Breast epithelium (tissue), 4 donors: ENCODE results near the gene ZSWIM4. TPM values are rescaled to one million over a fixed set of nuclear protein-coding genes. Genes with fewer than 3 reads are reported as not detected.
A peak's percentile ranks its signal among the peaks of the same experiment; 100 is the strongest.

Experiments used
- DNase-seq, 2 donors: peaks; one replicate each; pipeline ENCODE4 v3.0.0-alpha.2; 2019; ENCODE audit warnings: low spot score in 2 of 2
- H3K27ac ChIP-seq, 2 donors: fragments of 200-600 bp; sonication (generic) in 1 of 2; one replicate each; pipeline ENCODE4 v1.5.1; 2016 to 2019; ENCODE audit warnings: mild to moderate bottlenecking in 1 of 2
- H3K27me3 ChIP-seq, 2 donors: fragments of 200-600 bp; sonication (generic) in 1 of 2; one replicate each; pipeline versions ENCODE4 v1.5.1 to v1.6.0; 2017 to 2019; ENCODE audit warnings: control low read depth in 1 of 2, mild to moderate bottlenecking in 1 of 2
- H3K36me3 ChIP-seq: fragments of 200-600 bp; one replicate; pipeline ENCODE4 v1.5.1; 2019
- H3K4me1 ChIP-seq, 2 donors: fragments of 200-600 bp; sonication (generic); one replicate each; pipeline ENCODE4 v1.5.1; 2016 to 2019; ENCODE audit warnings: control low read depth in 1 of 2
- H3K4me3 ChIP-seq, 3 donors: fragments of 200-600 bp; sonication (generic); 1 replicate in 2 of 3; 2 replicates in 1 of 3; pipeline ENCODE4 v1.5.1; 2016 to 2019; ENCODE audit warnings: mild to moderate bottlenecking in 3 of 3, moderate library complexity in 2 of 3
- H3K9me3 ChIP-seq, 2 donors: fragments of 200-600 bp; sonication (generic) in 1 of 2; one replicate each; pipeline ENCODE4 v1.5.1; 2016 to 2019; ENCODE audit warnings: control low read depth in 1 of 2
- POLR2A ChIP-seq: fragments of 450-650 bp; IDR thresholded peaks from one replicate; pipeline ENCODE4 v1.6.1; 2016; ENCODE audit warnings: antibody characterized with exemption, mild to moderate bottlenecking, moderate library complexity
- POLR2AphosphoS5 ChIP-seq, 3 donors: sonication (generic); formaldehyde crosslinking; IDR thresholded peaks; one replicate each; pipeline ENCODE4 v1.6.1; 2017; ENCODE audit warnings: antibody characterized with exemption in 3 of 3
- intact Hi-C: fragments of 100-400 bp; cut with DNase I; formaldehyde crosslinking; loops from one replicate; pipeline ENCODE4 v1.15.1; 2023; ENCODE audit warnings: low total_unique reads
- total RNA-seq, 3 donors: library from RNA; depleted of rRNA; stranded (reverse); fragments of >200 nt; gene quantifications; one replicate each; pipeline ENCODE4 v1.1.0, GENCODE V29; 2016
- TF ChIP-seq, protein P1 (sequence below), 3 donors: fragments of 450-650 bp; IDR thresholded peaks; one replicate each; pipeline ENCODE4 v1.5.1; 2016 to 2017; ENCODE audit warnings: antibody characterized with exemption in 3 of 3, mild to moderate bottlenecking in 3 of 3, moderate library complexity in 3 of 3

ZSWIM4 gene
- total RNA-seq, 3 donors from 2014 or later: 1.1 to 8.5 (median 6.9) TPM

DNA sequence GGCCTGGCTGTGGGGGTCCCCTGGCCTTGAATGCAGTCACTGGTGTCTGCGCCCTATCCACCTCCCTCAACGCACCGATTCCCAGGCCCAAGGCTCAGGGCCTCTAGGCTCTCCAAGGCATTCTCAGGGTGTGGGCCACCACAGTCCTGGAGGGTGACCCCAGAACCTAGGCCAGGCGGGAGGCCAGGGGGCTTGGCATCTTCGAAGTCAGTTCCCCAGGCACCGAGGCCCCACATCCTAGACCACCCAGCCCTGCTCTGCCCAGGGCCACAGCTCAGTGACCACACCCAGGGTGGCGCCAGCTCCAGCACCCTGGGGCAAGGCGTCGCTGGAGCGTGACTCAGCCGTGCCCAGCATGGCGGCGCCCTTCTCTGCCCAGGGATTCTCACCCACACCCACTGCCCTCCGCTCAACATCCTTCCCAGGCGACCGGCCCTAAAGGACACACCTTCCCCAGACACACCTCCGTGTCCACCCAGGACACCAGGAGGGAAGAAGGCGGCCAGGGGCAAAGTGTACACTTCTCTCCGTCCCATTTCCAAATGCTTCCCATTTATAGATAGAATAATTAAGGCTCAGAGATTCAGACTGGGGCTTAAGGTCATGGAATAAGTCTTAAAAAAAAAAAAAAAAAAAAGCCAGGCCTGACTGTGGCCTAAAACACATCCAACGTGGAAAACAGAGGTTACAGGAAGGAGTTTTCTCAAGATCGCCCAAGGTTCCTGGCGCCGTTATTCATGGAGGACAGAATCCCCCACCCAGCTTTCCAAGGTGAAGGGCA, 45.3 kb downstream of the ZSWIM4 start:
- Histone ChIP-seq H3K36me3 (no peaks in the 10 kb centered on the region), H3K9me3 (no peaks in the 10 kb centered on the region), H3K4me3 (peak overlapping the region; percentile 89 to 99 (median 96)), H3K27me3 (no peaks in the 10 kb centered on the region), H3K4me1 (peaks cover 34 to 43% of the 10 kb centered on the region in 2 donors), H3K27ac (peak overlapping the region; percentile 100)
- DNase-seq: peak; percentile 71 to 76
- TF ChIP-seq, protein P1, sequence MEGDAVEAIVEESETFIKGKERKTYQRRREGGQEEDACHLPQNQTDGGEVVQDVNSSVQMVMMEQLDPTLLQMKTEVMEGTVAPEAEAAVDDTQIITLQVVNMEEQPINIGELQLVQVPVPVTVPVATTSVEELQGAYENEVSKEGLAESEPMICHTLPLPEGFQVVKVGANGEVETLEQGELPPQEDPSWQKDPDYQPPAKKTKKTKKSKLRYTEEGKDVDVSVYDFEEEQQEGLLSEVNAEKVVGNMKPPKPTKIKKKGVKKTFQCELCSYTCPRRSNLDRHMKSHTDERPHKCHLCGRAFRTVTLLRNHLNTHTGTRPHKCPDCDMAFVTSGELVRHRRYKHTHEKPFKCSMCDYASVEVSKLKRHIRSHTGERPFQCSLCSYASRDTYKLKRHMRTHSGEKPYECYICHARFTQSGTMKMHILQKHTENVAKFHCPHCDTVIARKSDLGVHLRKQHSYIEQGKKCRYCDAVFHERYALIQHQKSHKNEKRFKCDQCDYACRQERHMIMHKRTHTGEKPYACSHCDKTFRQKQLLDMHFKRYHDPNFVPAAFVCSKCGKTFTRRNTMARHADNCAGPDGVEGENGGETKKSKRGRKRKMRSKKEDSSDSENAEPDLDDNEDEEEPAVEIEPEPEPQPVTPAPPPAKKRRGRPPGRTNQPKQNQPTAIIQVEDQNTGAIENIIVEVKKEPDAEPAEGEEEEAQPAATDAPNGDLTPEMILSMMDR (IDR thresholded peaks at IDR 0.05): no peak
- TF ChIP-seq POLR2AphosphoS5 (IDR thresholded peaks at IDR 0.05) (peak in 2 of 3 donors; percentile 65 to 92), POLR2A (peak; percentile 10)
- intact Hi-C loops: no loop called here

DNA sequence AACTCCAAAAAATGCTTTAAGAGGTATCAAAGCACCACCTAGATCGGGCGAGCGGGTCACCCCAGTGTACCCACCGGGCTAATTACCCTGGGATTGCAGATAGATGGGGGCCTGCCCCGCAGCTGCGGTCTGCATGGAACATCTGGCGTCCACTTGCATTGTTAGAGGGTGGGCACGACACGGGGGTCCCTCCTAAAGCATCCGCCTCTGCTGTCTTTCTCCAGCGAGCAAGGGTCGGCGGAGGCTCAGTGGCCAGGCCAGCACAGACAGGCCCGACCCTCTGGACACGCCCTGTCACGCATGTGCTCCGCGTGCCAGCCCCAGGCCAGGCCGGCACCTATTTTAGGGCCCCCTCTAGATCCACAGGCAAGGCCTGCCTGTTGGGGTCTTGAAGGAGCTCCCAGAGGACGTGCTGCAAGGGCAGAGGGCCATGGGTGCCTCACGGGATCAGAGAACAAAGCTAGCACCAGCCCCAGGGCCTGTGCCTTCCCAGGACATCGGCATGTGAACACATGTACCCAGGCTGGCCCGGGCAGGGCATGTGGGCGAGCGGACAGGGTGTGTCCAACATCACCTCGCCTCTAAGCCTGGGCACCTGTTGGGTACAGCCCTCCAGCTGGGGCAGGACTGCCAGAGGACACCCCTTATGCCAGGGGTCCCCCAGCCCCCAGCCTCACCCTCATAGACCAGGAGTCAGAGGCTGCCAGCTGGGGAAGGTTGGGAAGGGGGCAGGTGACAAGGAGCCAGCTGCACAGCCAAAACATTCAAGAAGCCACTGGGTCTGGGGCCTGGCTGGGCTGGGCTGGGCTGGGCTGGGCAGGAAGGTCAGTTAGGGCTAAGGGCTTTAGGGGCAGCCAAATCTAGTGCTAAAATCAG, 46.1 kb downstream of the ZSWIM4 start:
- Histone ChIP-seq H3K27ac (peak overlapping the region; percentile 100), H3K4me1 (peaks cover 30 to 44% of the 10 kb centered on the region in 2 donors), H3K27me3 (no peaks in the 10 kb centered on the region), H3K9me3 (no peaks in the 10 kb centered on the region), H3K36me3 (no peaks in the 10 kb centered on the region), H3K4me3 (peak overlapping the region; percentile 89 to 99 (median 96))
- TF ChIP-seq POLR2A: peak; percentile 35
- TF ChIP-seq, protein P1 (IDR thresholded peaks at IDR 0.05): no peak
- peak; percentile 36 to 85 (median 83) for TF ChIP-seq POLR2AphosphoS5 (IDR thresholded peaks at IDR 0.05)
- peak; percentile 84 to 91 for DNase-seq
- intact Hi-C loops: no loop called here

- Histone ChIP-seq H3K36me3 (no peaks in the 10 kb centered on the region), H3K27me3 (no peaks in the 10 kb centered on the region), H3K4me1 (peaks cover 31 to 44% of the 10 kb centered on the region in 2 donors), H3K27ac (peak overlapping the region; percentile 100), H3K4me3 (peak overlapping the region; percentile 89 to 99 (median 96)), H3K9me3 (no peaks in the 10 kb centered on the region)
- intact Hi-C loops: no loop called here
- TF ChIP-seq, protein P1 (IDR thresholded peaks at IDR 0.05): no peak
- TF ChIP-seq POLR2AphosphoS5 (IDR thresholded peaks at IDR 0.05): no peak
- no peak for TF ChIP-seq POLR2A
- no peak for DNase-seq
These were observed 46.7 kb downstream of the ZSWIM4 start for GRCh38 chr19:13841962-13842290.

DNA sequence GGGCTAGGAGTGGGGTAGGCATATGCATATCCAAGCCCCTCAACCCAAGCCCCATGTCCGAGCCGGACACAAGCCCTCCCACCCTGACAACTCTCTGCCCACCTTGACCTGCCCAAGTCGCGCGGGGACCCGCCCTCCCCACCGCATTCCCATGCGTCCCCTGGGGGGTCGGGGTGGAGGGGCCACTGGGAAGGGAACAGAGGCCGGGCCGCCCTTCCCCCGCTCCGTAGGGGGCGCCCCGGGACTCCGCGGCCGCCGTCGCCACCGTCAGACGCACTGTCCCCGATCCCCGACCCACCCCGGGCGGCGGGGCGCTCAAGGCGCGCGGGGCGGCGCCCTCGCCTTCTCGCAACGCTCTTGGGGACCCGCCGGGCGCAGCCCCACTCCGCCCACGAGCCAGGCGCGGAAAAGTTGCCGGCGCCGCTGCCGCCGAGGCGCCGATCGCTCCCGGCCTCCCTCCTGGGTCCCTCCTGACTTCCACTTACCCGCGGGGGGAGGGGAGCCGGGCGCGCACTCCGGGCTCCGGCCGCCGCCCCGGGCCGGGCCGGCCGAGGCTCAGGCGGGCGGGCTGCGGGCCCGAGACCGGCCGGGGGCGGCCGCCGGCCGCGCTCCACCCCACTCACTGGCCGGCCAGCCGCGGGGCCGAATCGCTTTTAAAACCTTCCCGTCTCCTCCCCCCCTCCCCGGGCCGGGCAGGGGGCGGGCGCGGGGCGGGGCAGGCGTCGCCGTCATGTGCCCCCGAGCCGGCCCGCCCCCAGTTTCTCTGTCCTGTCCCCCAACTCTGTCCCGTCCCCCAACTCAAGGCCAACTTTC, 47.3 kb downstream of the ZSWIM4 start:
- no peaks in the 10 kb centered on the region for H3K27me3 ChIP-seq
- peak overlapping the region; percentile 100 for H3K27ac ChIP-seq
- H3K4me1 ChIP-seq: peaks cover 31 to 40% of the 10 kb centered on the region in 2 donors
- peak; percentile 89 to 90 for DNase-seq
- TF ChIP-seq POLR2AphosphoS5 (IDR thresholded peaks at IDR 0.05): peak; percentile 69 to 94 (median 73)
- TF ChIP-seq, protein P1 (IDR thresholded peaks at IDR 0.05): no peak
- H3K9me3 ChIP-seq: no peaks in the 10 kb centered on the region
- H3K4me3 ChIP-seq: peak overlapping the region; percentile 89 to 99 (median 96)
- no peaks in the 10 kb centered on the region for H3K36me3 ChIP-seq
- intact Hi-C loops: no loop called here
